Measurements from ENCODE around the gene LHX3.

LHX3 gene

DNA sequence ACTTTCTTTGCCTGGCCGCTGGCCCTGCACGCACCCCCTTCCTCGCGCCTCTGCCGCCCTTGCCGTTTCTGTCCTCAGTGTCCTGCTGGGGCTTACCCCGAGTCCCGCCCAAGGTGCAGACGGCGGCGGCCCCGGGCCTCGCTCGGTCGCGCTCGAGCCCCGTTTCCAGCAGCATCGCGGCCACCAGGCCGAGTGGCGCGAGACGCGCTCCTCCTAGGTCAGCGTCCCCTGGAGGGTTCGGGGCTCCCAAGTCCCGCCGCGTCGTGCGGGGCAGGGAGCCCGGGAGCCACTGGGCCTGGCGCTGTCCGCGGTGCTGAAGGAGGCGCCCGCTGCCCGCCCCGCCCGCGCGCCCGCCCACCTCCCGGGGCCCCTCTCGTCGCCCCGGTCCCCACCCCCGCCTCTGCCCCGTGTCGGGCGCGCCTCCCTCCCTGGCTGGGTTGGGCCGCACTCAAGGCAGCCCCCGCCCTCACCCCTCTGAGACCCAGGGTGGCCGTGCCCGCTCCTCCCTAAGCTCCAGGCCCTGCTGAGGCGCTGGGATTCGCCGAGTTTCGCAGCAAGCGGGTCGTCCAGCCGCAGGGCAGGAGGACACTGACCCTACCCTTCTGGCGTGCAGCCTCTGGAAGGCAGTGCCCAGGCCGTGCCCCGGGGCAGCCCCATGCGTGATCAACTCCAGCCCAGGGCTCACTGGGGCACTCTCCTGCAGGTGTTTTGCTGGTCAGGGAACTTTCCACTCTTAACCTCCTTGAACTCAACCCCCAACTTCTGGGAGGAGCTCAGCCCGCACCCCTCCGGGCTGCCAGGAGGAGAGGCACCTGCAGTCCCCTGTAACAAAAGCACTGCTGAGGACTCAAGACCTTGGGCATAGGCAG, at the start of gene LHX3:
TSS of gene LHX3 (minus strand) at position 291 of the 869 bp plus-strand sequence. CDS start at position 175, 116 bp downstream.
- POLR2A ChIA-PET = no interaction called here
- TF ChIP-seq, protein P1, sequence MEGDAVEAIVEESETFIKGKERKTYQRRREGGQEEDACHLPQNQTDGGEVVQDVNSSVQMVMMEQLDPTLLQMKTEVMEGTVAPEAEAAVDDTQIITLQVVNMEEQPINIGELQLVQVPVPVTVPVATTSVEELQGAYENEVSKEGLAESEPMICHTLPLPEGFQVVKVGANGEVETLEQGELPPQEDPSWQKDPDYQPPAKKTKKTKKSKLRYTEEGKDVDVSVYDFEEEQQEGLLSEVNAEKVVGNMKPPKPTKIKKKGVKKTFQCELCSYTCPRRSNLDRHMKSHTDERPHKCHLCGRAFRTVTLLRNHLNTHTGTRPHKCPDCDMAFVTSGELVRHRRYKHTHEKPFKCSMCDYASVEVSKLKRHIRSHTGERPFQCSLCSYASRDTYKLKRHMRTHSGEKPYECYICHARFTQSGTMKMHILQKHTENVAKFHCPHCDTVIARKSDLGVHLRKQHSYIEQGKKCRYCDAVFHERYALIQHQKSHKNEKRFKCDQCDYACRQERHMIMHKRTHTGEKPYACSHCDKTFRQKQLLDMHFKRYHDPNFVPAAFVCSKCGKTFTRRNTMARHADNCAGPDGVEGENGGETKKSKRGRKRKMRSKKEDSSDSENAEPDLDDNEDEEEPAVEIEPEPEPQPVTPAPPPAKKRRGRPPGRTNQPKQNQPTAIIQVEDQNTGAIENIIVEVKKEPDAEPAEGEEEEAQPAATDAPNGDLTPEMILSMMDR (IDR thresholded peaks at IDR 0.05; ENCODE audit: control extremely low read depth, extremely low read depth, low read depth, missing control alignments) = no peak
- peak; percentile 67 for DNase-seq (ENCODE audit: extremely low spot score)
- CTCF ChIA-PET = no interaction called here

DNA sequence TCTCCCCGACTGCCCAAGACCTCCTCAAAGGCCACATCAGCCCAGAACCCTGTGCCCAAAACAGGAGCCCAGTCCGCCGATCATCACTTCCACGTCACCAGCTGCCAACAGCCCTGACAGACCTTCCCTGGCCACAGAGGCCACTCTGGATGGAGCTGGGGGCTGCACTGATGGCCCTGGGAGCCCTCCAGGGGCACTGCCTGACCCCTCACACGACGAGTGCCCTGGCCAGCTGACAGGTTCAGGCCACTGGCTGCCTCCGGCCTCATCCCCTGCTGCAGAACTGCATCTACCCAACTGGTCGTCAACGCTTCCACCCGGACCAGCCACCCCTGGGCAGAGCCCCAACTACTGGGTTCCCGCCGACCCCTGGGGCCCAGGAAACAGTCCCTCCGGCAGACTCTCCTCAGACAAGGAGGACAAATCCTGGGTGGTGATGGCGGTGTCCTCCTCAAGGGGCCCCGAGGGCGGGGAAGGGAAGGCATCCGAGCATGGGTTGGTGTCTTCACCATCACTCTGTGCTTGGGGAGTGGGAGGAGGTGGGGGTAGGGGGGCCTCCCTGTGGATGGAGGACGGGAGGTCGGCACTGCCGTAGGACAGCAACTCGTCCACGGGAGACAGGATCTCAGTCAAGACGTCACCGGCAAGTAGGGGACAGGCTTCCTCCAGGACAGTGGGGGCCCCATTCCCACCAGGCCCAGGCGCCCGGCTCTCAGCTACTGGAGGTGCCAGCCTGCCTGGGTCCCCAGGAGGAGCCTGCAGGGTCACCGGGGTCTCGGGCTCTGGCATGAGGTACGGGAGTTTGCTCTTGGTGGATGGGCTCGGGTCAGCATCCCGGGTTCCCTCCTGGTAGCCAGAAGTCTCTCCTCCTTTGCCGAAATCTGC, 48.6 kb upstream of the LHX3 start:
- ChIA-PET POLR2A (no interaction called here), CTCF (no interaction called here)
- no peak for DNase-seq (ENCODE audit: extremely low spot score)
- TF ChIP-seq, protein P1 (IDR thresholded peaks at IDR 0.05; ENCODE audit: control extremely low read depth, extremely low read depth, low read depth, missing control alignments) = no peak

DNA sequence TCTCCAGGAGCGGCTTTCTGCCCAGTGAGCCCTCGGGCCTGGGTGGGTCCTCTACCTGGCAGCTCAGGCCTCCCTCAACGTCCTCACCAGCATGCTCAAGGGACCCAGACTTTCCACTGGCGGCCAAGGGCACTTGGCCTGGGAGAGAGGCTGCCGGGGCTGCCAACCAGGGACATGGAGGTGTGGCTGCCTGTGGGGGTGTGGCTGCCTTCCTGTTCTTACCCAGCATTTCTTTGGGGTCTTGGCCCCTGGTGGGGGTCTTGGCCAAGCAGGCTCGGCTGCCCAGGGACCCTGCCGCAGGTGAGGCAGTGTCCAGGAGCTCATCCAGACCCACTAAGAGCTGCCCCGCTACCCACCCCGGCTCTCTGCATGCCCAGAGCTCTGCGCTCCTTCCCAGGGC, 47.9 kb upstream of the LHX3 start:
- ChIA-PET POLR2A (no interaction called here), CTCF (no interaction called here)
- DNase-seq (ENCODE audit: extremely low spot score) = no peak
- TF ChIP-seq, protein P1 (IDR thresholded peaks at IDR 0.05; ENCODE audit: control extremely low read depth, extremely low read depth, low read depth, missing control alignments) = no peak

DNA sequence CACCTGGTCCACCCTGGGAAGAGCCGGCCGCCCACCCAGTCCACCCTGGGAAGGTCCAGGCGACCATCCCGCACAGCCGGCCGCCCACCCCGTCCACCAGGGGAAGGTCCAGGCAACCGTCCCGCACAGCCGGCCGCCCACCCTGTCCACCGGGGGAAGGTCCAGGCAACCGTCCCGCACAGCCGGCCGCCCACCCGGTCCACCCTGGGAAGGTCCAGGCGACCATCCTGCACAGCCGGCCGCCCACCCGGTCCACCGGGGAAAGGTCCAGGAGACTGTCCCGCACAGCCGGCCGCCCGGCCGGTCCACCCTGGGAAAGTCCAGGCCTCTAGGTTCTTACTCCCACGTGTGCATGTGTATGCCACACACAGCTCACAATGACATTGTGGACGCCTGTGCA, 47.4 kb upstream of the LHX3 start:
- CTCF ChIA-PET = no interaction called here
- no peak for DNase-seq (ENCODE audit: extremely low spot score)

DNA sequence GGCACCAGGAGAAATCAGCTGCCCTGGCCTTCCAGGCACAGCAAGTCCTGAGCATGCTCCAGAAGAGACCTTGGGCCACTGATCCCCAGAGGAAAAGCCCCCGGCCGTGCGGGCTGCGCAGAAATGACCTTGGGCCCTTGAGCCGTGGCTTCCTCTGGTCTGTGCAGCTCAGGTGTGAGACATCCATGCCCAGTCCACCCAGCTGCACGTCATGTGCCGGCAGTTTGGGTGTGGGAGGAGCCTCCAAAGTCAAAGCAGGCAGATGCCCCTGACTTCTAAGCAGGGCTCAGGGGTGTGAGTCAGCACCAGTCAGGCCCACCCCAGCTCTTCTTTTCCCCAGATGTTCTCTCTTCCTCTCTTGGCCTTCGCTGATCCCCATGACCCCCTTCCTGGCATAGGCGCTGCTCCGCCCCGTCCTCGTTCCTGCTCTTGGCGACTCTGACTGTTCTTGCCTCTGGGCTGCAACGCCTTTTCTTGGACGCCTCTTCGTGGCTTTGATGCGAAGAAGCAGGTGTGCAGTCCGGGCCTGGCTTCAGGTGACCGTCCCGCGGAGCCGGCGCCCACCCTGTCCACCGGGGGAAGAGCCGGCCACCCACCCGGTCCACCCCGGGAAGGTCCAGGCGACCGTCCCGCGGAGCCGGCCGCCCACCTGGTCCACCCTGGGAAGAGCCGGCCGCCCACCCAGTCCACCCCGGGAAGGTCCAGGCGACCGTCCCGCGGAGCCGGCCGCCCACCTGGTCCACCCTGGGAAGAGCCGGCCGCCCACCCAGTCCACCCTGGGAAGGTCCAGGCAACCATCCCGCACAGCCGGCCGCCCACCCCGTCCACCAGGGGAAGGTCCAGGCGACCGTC, 46.6 kb upstream of the LHX3 start:
- DNase-seq (ENCODE audit: extremely low spot score) = no peak
- TF ChIP-seq, protein P1 (IDR thresholded peaks at IDR 0.05; ENCODE audit: control extremely low read depth, extremely low read depth, low read depth, missing control alignments) = no peak
- ChIA-PET CTCF (interaction anchor here (1.7 kb wide), 2 partner anchors 10 to 16 kb away, joined by 6 read pairs; no protein-coding TSS in a partner anchor), POLR2A (no interaction called here)

More for the DNA sequence above, 47.4 kb upstream of the LHX3 start:
- POLR2A ChIA-PET = no interaction called here
- TF ChIP-seq, protein P1 (IDR thresholded peaks at IDR 0.05; ENCODE audit: control extremely low read depth, extremely low read depth, low read depth, missing control alignments) = no peak

All from GM10248 (cell line).